K562 (cell line): Measurements from ENCODE around the gene KIAA0319L. TPM values are rescaled to one million over a fixed set of nuclear protein-coding genes. Genes with fewer than 3 reads are reported as not detected.

ENCODE experiments used
- ATAC-seq: fragments of 200-7000 bp; cut with Tn5 transposase; 3 replicates; pipeline ENCODE4 v1.9.1; 2020; ENCODE audit warnings: moderate library complexity
- BruUV-seq: library from RNA; stranded (reverse); fragments of 400-500 nt; replicated peaks from 2 replicates; lab custom pipeline; 2021; lab: Mats Ljungman, UMichigan
- CTCF ChIA-PET: fragments of 300-600 bp; formaldehyde crosslinking; extraction: SDS; loops from one replicate; lab custom pipeline; 2021; ENCODE audit warnings: low intra/inter-chr PET ratio; lab: Yijun Ruan, JAX
- POLR2A ChIA-PET: fragments of 300-600, 350-650 bp; sonication (Branson Sonifier 250); formaldehyde crosslinking; extraction: SDS; loops from one replicate; lab custom pipeline; 2021; ENCODE audit warnings: antibody characterized with exemption, inconsistent platforms; lab: Yijun Ruan, JAX
- DNase-seq, 4 experiments: peaks; one replicate each; pipeline versions ENCODE4 v3.0.0 to v3.0.0-alpha.2; 2011 to 2018; ENCODE audit warnings: low spot score in 3 of 4, mixed read lengths in 3 of 4; ENCODE audit errors: extremely low read depth in 1 of 4
- FAIRE-seq: peaks from 2 replicates; lab custom pipeline; 2011; peaks lifted over from hg19 to GRCh38; lab: Jason Lieb, UNC
- H2AFZ ChIP-seq: 2 replicates; pipeline ENCODE4 v1.6.0; 2011; ENCODE audit warnings: low read depth, low read length, control low read depth, inconsistent platforms
- H3K27ac ChIP-seq: fragments of 200-600 bp; 3 replicates; pipeline ENCODE4 v1.8.0; 2011; ENCODE audit warnings: low read depth, mild to moderate bottlenecking, control low read depth, inconsistent platforms, low read length, moderate library complexity, mixed read lengths; ENCODE audit errors: extremely low read depth
- H3K27me3 ChIP-seq, 2 experiments: fragments of 300-600 bp in 1 of 2; 2 replicates in 1 of 2; 3 replicates in 1 of 2; pipeline versions ENCODE4 v1.6.0 to v1.8.0; 2011; ENCODE audit warnings: inconsistent platforms in 2 of 2, low read length in 2 of 2, mild to moderate bottlenecking in 1 of 2, mixed read lengths in 1 of 2, moderate library complexity in 1 of 2; ENCODE audit not compliant: control insufficient read depth in 2 of 2, insufficient read depth in 2 of 2
- H3K36me3 ChIP-seq: fragments of 300-600 bp; 3 replicates; pipeline ENCODE4 v1.8.0; 2011; ENCODE audit warnings: mild to moderate bottlenecking, low read length, inconsistent platforms; ENCODE audit not compliant: control insufficient read depth, insufficient read depth
- H3K4me1 ChIP-seq, 2 experiments: fragments of 200-600 bp in 1 of 2; replicated peaks in 1 of 2; 2 replicates in 1 of 2; 3 replicates in 1 of 2; pipeline versions ENCODE4 v1.5.1 to v1.8.0; 2011; ENCODE audit warnings: inconsistent platforms in 2 of 2, low read length in 2 of 2, mild to moderate bottlenecking in 1 of 2, mixed read lengths in 1 of 2, moderate library complexity in 1 of 2; ENCODE audit not compliant: control insufficient read depth in 2 of 2, insufficient read depth in 2 of 2
- H3K4me2 ChIP-seq: 2 replicates; pipeline ENCODE4 v1.6.1; 2011; ENCODE audit warnings: low read length, control low read depth, inconsistent platforms, mixed read lengths; ENCODE audit not compliant: insufficient read depth
- H3K4me3 ChIP-seq: fragments of 200-600 bp; sonication (generic), shearing (Covaris generic); 2 replicates; pipeline ENCODE4 v1.5.1; 2016; ENCODE audit warnings: control low read depth, inconsistent platforms
- H3K79me2 ChIP-seq: fragments of 200-600 bp; 3 replicates; pipeline ENCODE4 v1.8.0; 2011; ENCODE audit warnings: low read length, inconsistent platforms; ENCODE audit not compliant: control insufficient read depth, insufficient read depth
- H3K9ac ChIP-seq, 2 experiments: 2 replicates each; pipeline versions ENCODE4 v1.6.0 to v1.6.1; 2011; ENCODE audit warnings: low read depth in 2 of 2, low read length in 2 of 2, control low read depth in 1 of 2, inconsistent platforms in 1 of 2, mild to moderate bottlenecking in 1 of 2, mixed read lengths in 1 of 2; ENCODE audit not compliant: insufficient read depth in 1 of 2
- H3K9me1 ChIP-seq: one replicate; pipeline ENCODE4 v1.6.0; 2011; ENCODE audit warnings: inconsistent platforms, mild to moderate bottlenecking, low read length, moderate library complexity; ENCODE audit not compliant: control insufficient read depth, insufficient read depth
- H3K9me3 ChIP-seq: replicated peaks from 2 replicates; pipeline ENCODE4 v1.5.1; 2011; ENCODE audit warnings: low read depth, low read length, inconsistent platforms; ENCODE audit not compliant: control insufficient read depth, insufficient read depth
- H4K20me1 ChIP-seq: replicated peaks from 2 replicates; pipeline ENCODE4 v1.6.1; 2011; ENCODE audit warnings: low read length, inconsistent platforms, mixed read lengths; ENCODE audit not compliant: control insufficient read depth, insufficient read depth
- MECOM ChIP-seq: fragments of 250-450 bp; sonication (Bioruptor Pico); IDR thresholded peaks from 2 replicates; pipeline ENCODE4 v1.8.0; 2022; ENCODE audit warnings: inconsistent platforms
- MED1 ChIP-seq: sonication (generic); formaldehyde crosslinking; IDR thresholded peaks from 2 replicates; pipeline ENCODE4 v1.8.1; 2023; ENCODE audit warnings: missing genetic modification reagents, borderline replicate concordance
- RUNX1 ChIP-seq: sonication (generic); IDR thresholded peaks from 2 replicates; pipeline ENCODE4 v1.6.1; 2016; ENCODE audit warnings: antibody characterized with exemption, low read depth
- TCF7L2 ChIP-seq: fragments of 150-350 bp; IDR thresholded peaks from 2 replicates; pipeline ENCODE4 v1.6.1; 2016; ENCODE audit warnings: low read depth, mild to moderate bottlenecking, low read length, moderate library complexity
- ZNF384 ChIP-seq: IDR thresholded peaks from 2 replicates; pipeline ENCODE4 v1.6.1; 2012; ENCODE audit warnings: low read depth, low read length, improper control_type of control experiment
- ZNF668 ChIP-seq: fragments of 250-450 bp; sonication (Bioruptor Pico); IDR thresholded peaks from 2 replicates; pipeline ENCODE4 v1.8.0; 2022; ENCODE audit warnings: mild to moderate bottlenecking, inconsistent platforms
- ZNF830 ChIP-seq: fragments of 250-450 bp; sonication (Bioruptor Pico); IDR thresholded peaks from 2 replicates; pipeline ENCODE4 v1.5.0; 2021; ENCODE audit warnings: mild to moderate bottlenecking
- WGBS: fragments of 100-300 bp; shearing (Covaris generic); methylation state at CpG from one replicate; pipeline ENCODE4 v1.1.6; 2016; ENCODE audit warnings: low coverage, mixed read lengths; ENCODE audit not compliant: insufficient coverage; ENCODE audit errors: missing lambda C conversion rate; 5-methylcytosine and 5-hydroxymethylcytosine counted together
- in situ Hi-C: fragments of 300-500 bp; cut with MboI; formaldehyde crosslinking; loops from 4 replicates; pipeline ENCODE4 v1.15.0; 2018; ENCODE audit warnings: inconsistent platforms, mixed read lengths
- intact Hi-C: fragments of 100-400 bp; cut with micrococcal nuclease; formaldehyde crosslinking; loops from 2 replicates; pipeline ENCODE4 v1.14.2; 2022
- polyA plus RNA-seq, 8 experiments: library from polyadenylated mRNA; depleted of rRNA in 4 of 8; stranded (reverse) in 5 of 8; unstranded in 3 of 8; fragments of >200 nt; fragmentation: Nextera tagmentation in 2 of 8; fragmentation: Illumina TruSeq in 1 of 8; extraction: Ambion mirVana in 2 of 8; extraction: Trizol in 1 of 8; gene quantifications; 2 replicates each; pipeline versions ENCODE4 v1.2.1 to v1.2.3, GENCODE V29; 2011 to 2014; ENCODE audit warnings: inconsistent platforms in 1 of 8, missing spikeins in 1 of 8
- total RNA-seq, 7 experiments: library from RNA; depleted of rRNA in 6 of 7; stranded (reverse); fragments of >200 nt in 6 of 7; fragmentation: Illumina TruSeq in 2 of 7; extraction: Trizol in 2 of 7; gene quantifications; 2 replicates each; pipeline versions ENCODE4 v1.2.1 to v1.2.3, GENCODE V29; 2011 to 2021; ENCODE audit warnings: low replicate concordance in 1 of 7
- TF ChIP-seq, protein P1 (sequence below): fragments of 250-450 bp; sonication (Bioruptor Pico); IDR thresholded peaks from 2 replicates; pipeline ENCODE4 v1.5.1; 2021; ENCODE audit warnings: mild to moderate bottlenecking
- TF ChIP-seq, protein P2 (sequence below): sonication (generic); formaldehyde crosslinking; IDR thresholded peaks from 2 replicates; pipeline ENCODE4 v1.8.0; 2022; ENCODE audit warnings: mild to moderate bottlenecking, missing genetic modification reagents
- TF ChIP-seq, protein P3 (sequence below): fragments of 150-350 bp; IDR thresholded peaks from 2 replicates; pipeline ENCODE4 v1.6.1; 2014; ENCODE audit warnings: low read depth, mild to moderate bottlenecking, low read length, borderline replicate concordance

Gene KIAA0319L
- total and polyA plus RNA-seq, 9 of the 15 experiments (the other 6 are each of a cell fraction or from before 2014, with no cell fraction given) = 2.4 to 51.7 (median 27.4) TPM

DNA sequence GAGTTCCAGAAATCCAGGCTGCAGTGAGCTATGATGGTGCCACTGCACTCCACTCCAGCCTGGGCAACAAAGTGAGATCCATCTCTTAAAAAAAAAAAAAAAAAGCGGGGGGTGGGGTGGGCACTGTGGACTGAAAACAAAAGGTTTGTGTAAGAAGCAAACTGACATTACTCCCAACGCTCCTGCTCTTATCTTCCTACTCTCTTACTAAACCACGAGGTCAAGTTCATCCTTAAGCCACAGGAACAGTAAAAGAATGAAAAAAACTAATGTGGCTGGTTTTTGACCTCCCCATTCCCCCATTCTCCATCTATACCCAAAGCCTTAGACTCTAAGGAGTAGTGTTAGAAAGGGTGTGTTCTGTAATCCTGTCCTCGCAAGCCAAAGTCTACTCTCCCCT is 46.7 kb upstream of the KIAA0319L start:
- H3K4me2 ChIP-seq = no peak overlapping the region
- in situ Hi-C loops (no loop called here), intact Hi-C loops (no loop called here)
- no peak overlapping the region for H3K4me3 ChIP-seq
- H2AFZ ChIP-seq = no peak overlapping the region
- ATAC-seq (no peak), FAIRE-seq (no peak), DNase-seq (no peak)
- H3K27ac ChIP-seq = no peak overlapping the region
- peaks cover 95% of the 10 kb centered on the region for H3K36me3 ChIP-seq
- H3K27me3 ChIP-seq = no peaks in the 10 kb centered on the region
- POLR2A ChIA-PET = interaction anchor here (0.6 to 2.5 kb wide), 9 partner anchors 10 to 153 kb away, joined by 3 to 17 read pairs (median 4); no protein-coding TSS in a partner anchor
- peaks cover 6% of the 10 kb centered on the region; the same call in 1 of the 2 replicates for H4K20me1 ChIP-seq
- CTCF ChIA-PET = no interaction called here
- TF ChIP-seq, protein P1, sequence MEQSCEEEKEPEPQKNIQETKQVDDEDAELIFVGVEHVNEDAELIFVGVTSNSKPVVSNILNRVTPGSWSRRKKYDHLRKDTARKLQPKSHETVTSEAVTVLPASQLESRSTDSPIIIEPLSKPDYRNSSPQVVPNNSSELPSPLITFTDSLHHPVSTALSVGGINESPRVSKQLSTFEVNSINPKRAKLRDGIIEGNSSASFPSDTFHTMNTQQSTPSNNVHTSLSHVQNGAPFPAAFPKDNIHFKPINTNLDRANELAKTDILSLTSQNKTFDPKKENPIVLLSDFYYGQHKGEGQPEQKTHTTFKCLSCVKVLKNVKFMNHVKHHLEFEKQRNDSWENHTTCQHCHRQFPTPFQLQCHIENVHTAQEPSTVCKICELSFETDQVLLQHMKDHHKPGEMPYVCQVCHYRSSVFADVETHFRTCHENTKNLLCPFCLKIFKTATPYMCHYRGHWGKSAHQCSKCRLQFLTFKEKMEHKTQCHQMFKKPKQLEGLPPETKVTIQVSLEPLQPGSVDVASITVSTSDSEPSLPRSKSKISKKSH (CRISPR knock-in tag) = no peak
- no peak for TF ChIP-seq TCF7L2
- TF ChIP-seq ZNF384 = 0 out of 2 replicates have a peak, but pooled peaks have one; percentile 4
- BruUV-seq = no TSS peak
- peaks cover 32% of the 10 kb centered on the region for H3K79me2 ChIP-seq
- H3K9me1 ChIP-seq = no peaks in the 10 kb centered on the region
- no peaks in the 10 kb centered on the region for H3K9me3 ChIP-seq
- H3K9ac ChIP-seq = no peak overlapping the region
- 49% methylated on average over 4 of the region's 4 CpGs for WGBS
- H3K4me1 ChIP-seq = no peaks in the 10 kb centered on the region

DNA sequence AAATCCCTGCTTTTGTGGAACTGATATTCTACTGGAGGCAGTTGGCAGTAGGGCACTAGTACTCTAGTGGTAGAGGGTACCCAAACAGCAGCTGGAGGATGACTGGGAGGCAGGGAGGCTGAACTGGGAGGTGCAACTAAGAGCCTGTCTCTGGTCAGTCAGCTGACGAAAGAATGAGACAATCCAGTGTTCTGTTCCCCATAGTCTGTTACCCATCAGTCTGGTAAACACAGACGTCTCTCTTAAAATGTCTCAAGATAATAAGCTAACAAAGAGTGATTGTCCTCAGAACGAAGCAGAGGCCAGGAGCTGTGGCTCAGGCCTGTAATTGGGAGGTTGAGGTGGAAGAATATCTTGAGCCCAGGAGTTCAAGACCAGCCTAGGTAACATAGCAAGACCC is 46.3 kb upstream of the KIAA0319L start:
- Histone ChIP-seq H3K9ac (no peak overlapping the region), H3K36me3 (peaks cover 91% of the 10 kb centered on the region)
- CTCF ChIA-PET = no interaction called here
- no peak for TF ChIP-seq RUNX1
- TF ChIP-seq, protein P2, sequence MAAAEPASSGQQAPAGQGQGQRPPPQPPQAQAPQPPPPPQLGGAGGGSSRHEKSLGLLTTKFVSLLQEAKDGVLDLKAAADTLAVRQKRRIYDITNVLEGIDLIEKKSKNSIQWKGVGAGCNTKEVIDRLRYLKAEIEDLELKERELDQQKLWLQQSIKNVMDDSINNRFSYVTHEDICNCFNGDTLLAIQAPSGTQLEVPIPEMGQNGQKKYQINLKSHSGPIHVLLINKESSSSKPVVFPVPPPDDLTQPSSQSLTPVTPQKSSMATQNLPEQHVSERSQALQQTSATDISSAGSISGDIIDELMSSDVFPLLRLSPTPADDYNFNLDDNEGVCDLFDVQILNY (CRISPR knock-in tag) = no peak
- TF ChIP-seq ZNF668 = no peak
- TF ChIP-seq ZNF830 (CRISPR knock-in tag) = no peak
- no peak for TF ChIP-seq MED1 (CRISPR knock-in tag)
- TF ChIP-seq, protein P3, sequence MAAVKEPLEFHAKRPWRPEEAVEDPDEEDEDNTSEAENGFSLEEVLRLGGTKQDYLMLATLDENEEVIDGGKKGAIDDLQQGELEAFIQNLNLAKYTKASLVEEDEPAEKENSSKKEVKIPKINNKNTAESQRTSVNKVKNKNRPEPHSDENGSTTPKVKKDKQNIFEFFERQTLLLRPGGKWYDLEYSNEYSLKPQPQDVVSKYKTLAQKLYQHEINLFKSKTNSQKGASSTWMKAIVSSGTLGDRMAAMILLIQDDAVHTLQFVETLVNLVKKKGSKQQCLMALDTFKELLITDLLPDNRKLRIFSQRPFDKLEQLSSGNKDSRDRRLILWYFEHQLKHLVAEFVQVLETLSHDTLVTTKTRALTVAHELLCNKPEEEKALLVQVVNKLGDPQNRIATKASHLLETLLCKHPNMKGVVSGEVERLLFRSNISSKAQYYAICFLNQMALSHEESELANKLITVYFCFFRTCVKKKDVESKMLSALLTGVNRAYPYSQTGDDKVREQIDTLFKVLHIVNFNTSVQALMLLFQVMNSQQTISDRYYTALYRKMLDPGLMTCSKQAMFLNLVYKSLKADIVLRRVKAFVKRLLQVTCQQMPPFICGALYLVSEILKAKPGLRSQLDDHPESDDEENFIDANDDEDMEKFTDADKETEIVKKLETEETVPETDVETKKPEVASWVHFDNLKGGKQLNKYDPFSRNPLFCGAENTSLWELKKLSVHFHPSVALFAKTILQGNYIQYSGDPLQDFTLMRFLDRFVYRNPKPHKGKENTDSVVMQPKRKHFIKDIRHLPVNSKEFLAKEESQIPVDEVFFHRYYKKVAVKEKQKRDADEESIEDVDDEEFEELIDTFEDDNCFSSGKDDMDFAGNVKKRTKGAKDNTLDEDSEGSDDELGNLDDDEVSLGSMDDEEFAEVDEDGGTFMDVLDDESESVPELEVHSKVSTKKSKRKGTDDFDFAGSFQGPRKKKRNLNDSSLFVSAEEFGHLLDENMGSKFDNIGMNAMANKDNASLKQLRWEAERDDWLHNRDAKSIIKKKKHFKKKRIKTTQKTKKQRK = no peak
- TF ChIP-seq MECOM (CRISPR knock-in tag) = no peak

More for the DNA sequence above, 46.3 kb upstream of the KIAA0319L start:
- no peak overlapping the region for H3K4me2 ChIP-seq
- peaks cover 28% of the 10 kb centered on the region for H3K79me2 ChIP-seq
- in situ Hi-C loops (no loop called here), intact Hi-C loops (no loop called here)
- H3K4me3 ChIP-seq = no peak overlapping the region
- POLR2A ChIA-PET = interaction anchor here (0.6 to 2.5 kb wide), 7 partner anchors 10 to 153 kb away, joined by 3 to 17 read pairs (median 4); no protein-coding TSS in a partner anchor
- FAIRE-seq (no peak), ATAC-seq (no peak), DNase-seq (no peak)
- peaks cover 6% of the 10 kb centered on the region; the same call in 1 of the 2 replicates for H4K20me1 ChIP-seq
- H2AFZ ChIP-seq = no peak overlapping the region
- H3K9me1 ChIP-seq = no peaks in the 10 kb centered on the region
- WGBS = 85% methylated on average over 3 of the region's 3 CpGs
- no peaks in the 10 kb centered on the region for H3K4me1 ChIP-seq
- H3K27me3 ChIP-seq = no peaks in the 10 kb centered on the region
- H3K27ac ChIP-seq = no peak overlapping the region
- no peaks in the 10 kb centered on the region for H3K9me3 ChIP-seq
- no TSS peak for BruUV-seq
